ENCODE results near the gene HSPB7. TPM values are rescaled to one million over a fixed set of nuclear protein-coding genes. Genes with fewer than 3 reads are reported as not detected.

Gene HSPB7
- total RNA-seq = 4.9 TPM
- long read RNA-seq, partial matches to known transcripts = 0 of 5 reads
- long read RNA-seq, other reads (novel, unspliced or antisense) = 5 of 5 reads

GRCh38 chr1:16017461-16018303, at the start of gene HSPB7:
Gene HSPB7 (minus strand): TSS chr1:16018043. CDS start chr1:16017963, 80 bp downstream.
- H3K27me3 ChIP-seq (ENCODE audit: low read depth) = no peaks in the 10 kb centered on the region
- H3K9me3 ChIP-seq = no peaks in the 10 kb centered on the region
- H3K27ac ChIP-seq = peak within 1 kb of the TSS; percentile 79
- H3K36me3 ChIP-seq = no peaks in the 10 kb centered on the region
- peak within 1 kb of the TSS; percentile 37 for H3K4me3 ChIP-seq
- peak; percentile 61 to 65 for ATAC-seq
- intact Hi-C loops (cut with DNase I) = no loop called here
- H3K4me1 ChIP-seq = peaks cover 41% of the 10 kb centered on the region
- TF ChIP-seq CTCF (IDR thresholded peaks at IDR 0.05) = no peak
- DNase-seq = peak; percentile 69

- TF ChIP-seq CTCF (IDR thresholded peaks at IDR 0.05) = no peak
- no peaks in the 10 kb centered on the region for H3K36me3 ChIP-seq
- no peaks in the 10 kb centered on the region for H3K9me3 ChIP-seq
- H3K27ac ChIP-seq = no peak overlapping the region
- H3K4me3 ChIP-seq = no peak overlapping the region
- no peaks in the 10 kb centered on the region for H3K4me1 ChIP-seq
- ATAC-seq (peak in 1 of 2 donors; percentile 9), DNase-seq (no peak)
- H3K27me3 ChIP-seq (ENCODE audit: low read depth) = peaks cover 12% of the 10 kb centered on the region
- intact Hi-C loops (cut with DNase I) = no loop called here
Observed at GRCh38 chr1:16067127-16067768, 49.4 kb upstream of the HSPB7 start.

GRCh38 chr1:16066245-16066644, 48.4 kb upstream of the HSPB7 start:
- no peak for DNase-seq
- no peak for ATAC-seq
- Histone ChIP-seq H3K4me3 (no peak overlapping the region), H3K27ac (no peak overlapping the region), H3K27me3 (ENCODE audit: low read depth) (peaks cover 6% of the 10 kb centered on the region), H3K4me1 (no peaks in the 10 kb centered on the region), H3K36me3 (no peaks in the 10 kb centered on the region), H3K9me3 (no peaks in the 10 kb centered on the region)
- intact Hi-C loops (cut with DNase I) = no loop called here
- TF ChIP-seq CTCF (IDR thresholded peaks at IDR 0.05) = no peak

- no peaks in the 10 kb centered on the region for H3K9me3 ChIP-seq
- H3K27ac ChIP-seq = no peak overlapping the region
- H3K36me3 ChIP-seq = no peaks in the 10 kb centered on the region
- TF ChIP-seq CTCF (IDR thresholded peaks at IDR 0.05) = no peak
- intact Hi-C loops (cut with DNase I) = no loop called here
- DNase-seq (no peak), ATAC-seq (no peak)
- peaks cover 6% of the 10 kb centered on the region for H3K27me3 ChIP-seq (ENCODE audit: low read depth)
- no peaks in the 10 kb centered on the region for H3K4me1 ChIP-seq
- H3K4me3 ChIP-seq = no peak overlapping the region
Observed at GRCh38 chr1:16065269-16065576, 47.4 kb upstream of the HSPB7 start.

GRCh38 chr1:16064536-16065268, 46.9 kb upstream of the HSPB7 start:
- Histone ChIP-seq H3K9me3 (no peaks in the 10 kb centered on the region), H3K27me3 (ENCODE audit: low read depth) (peaks cover 6% of the 10 kb centered on the region), H3K4me3 (no peak overlapping the region), H3K4me1 (no peaks in the 10 kb centered on the region), H3K27ac (no peak overlapping the region), H3K36me3 (no peaks in the 10 kb centered on the region)
- intact Hi-C loops (cut with DNase I) = no loop called here
- ATAC-seq (no peak), DNase-seq (no peak)
- no peak for TF ChIP-seq CTCF (IDR thresholded peaks at IDR 0.05)
